Osteoblast (primary cell): ENCODE measurements around the gene DIAPH3. TPM values are rescaled to one million over a fixed set of nuclear protein-coding genes. Genes with fewer than 3 reads are reported as not detected.
A peak's percentile ranks its signal among the peaks of the same experiment; 100 is the strongest.

Experiments
- DNase-seq: peaks from one replicate; pipeline ENCODE4 v3.0.0; 2011; ENCODE audit warnings: low spot score, mixed read lengths; ENCODE audit not compliant: insufficient read length; ENCODE audit errors: missing footprints
- H2AFZ ChIP-seq: 2 replicates; pipeline ENCODE4 v1.6.0; 2011; ENCODE audit warnings: mild to moderate bottlenecking, low read length
- H3K27ac ChIP-seq: 2 replicates; pipeline ENCODE4 v1.5.1; 2011; ENCODE audit warnings: mild to moderate bottlenecking, low read depth, low read length, moderate library complexity
- H3K27me3 ChIP-seq: 2 replicates; pipeline ENCODE4 v1.6.0; 2012; ENCODE audit warnings: mild to moderate bottlenecking, control low read depth, inconsistent platforms, low read length, moderate library complexity; ENCODE audit not compliant: insufficient read depth
- H3K36me3 ChIP-seq: 2 replicates; pipeline ENCODE4 v1.5.1; 2011; ENCODE audit warnings: mild to moderate bottlenecking, low read length, control low read depth, moderate library complexity; ENCODE audit not compliant: insufficient read depth
- H3K4me1 ChIP-seq: 2 replicates; pipeline ENCODE4 v1.5.1; 2011; ENCODE audit warnings: mild to moderate bottlenecking, low read length, control low read depth, moderate library complexity; ENCODE audit not compliant: insufficient read depth
- H3K4me2 ChIP-seq: 2 replicates; pipeline ENCODE4 v1.6.0; 2011; ENCODE audit warnings: mild to moderate bottlenecking, low read length; ENCODE audit not compliant: insufficient read depth
- H3K4me3 ChIP-seq: fragments of 200-600 bp; sonication (generic); 3 replicates; pipeline ENCODE4 v1.5.1; 2012; ENCODE audit warnings: mild to moderate bottlenecking, low read length, inconsistent platforms; ENCODE audit not compliant: insufficient read depth
- H3K79me2 ChIP-seq: 2 replicates; pipeline ENCODE4 v1.6.0; 2012; ENCODE audit warnings: mild to moderate bottlenecking, low read length, control low read depth, inconsistent platforms; ENCODE audit not compliant: insufficient read depth
- H3K9me3 ChIP-seq: 2 replicates; pipeline ENCODE4 v1.5.1; 2011; ENCODE audit warnings: low read depth, low read length, control low read depth
- H4K20me1 ChIP-seq: 2 replicates; pipeline ENCODE4 v1.6.0; 2012; ENCODE audit warnings: mild to moderate bottlenecking, low read length, control low read depth; ENCODE audit not compliant: insufficient read depth
- CTCF ChIP-seq: IDR thresholded peaks from 2 replicates; pipeline ENCODE4 v1.5.1; 2011; ENCODE audit warnings: mild to moderate bottlenecking, low read depth, low read length, moderate library complexity; ENCODE audit errors: extremely low read depth
- total RNA-seq: library from RNA; depleted of rRNA; stranded (reverse); fragments of >200 nt; gene quantifications from 2 replicates; pipeline ENCODE4 v1.2.3, GENCODE V29; 2012

DIAPH3 gene
- total RNA-seq, 1 donor = 8.3 TPM

DNA sequence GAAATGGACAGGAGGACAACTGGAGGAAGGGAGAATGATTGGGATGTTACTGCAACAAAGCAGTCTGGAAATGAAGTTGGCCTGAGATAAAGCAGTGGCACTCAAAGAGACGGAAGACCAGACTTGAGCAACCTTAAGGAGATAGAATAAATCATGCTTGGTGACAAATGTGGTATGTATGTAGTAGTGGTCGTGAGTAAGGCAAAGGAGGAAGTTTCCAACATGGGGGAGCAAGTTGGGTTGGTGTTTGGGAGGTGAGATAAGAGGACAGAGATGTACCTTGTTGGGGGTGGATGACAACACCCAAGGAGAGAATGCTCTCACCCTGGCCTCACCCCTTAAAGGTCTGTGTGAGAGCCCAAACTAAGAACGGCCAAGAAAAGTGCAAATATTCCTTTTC, 420.5 kb downstream of the DIAPH3 start:
- no peak for DNase-seq
- Histone ChIP-seq H3K36me3 (no peaks in the 10 kb centered on the region), H3K79me2 (no peaks in the 10 kb centered on the region), H3K9me3 (no peaks in the 10 kb centered on the region), H3K4me3 (no peak overlapping the region), H3K4me1 (peaks cover 42% of the 10 kb centered on the region), H3K27ac (no peak overlapping the region), H3K27me3 (no peaks in the 10 kb centered on the region), H2AFZ (peak overlapping the region; percentile 28), H3K4me2 (no peak overlapping the region), H4K20me1 (no peaks in the 10 kb centered on the region)
- no peak for TF ChIP-seq CTCF

DNA sequence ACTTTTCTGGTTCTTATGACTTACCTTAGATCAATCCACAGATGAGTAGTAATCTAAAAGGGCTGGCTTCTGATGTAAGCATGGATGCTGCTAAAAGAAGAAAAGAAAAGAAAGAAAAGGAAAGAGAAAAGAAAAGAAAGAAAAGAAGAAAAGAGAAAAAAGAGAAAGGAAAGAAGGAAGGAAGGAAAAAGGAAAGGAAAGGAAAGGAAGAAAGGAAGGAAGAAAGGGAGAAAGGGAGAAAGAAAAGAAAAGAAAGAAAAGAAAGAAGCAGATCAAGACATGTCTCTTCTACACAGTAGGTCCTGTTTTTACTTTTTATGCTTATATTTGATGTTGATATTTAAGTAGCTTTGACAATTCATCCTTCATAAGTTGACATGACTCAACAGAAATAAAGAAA, 421.3 kb downstream of the DIAPH3 start:
- Histone ChIP-seq H4K20me1 (no peaks in the 10 kb centered on the region), H3K9me3 (no peaks in the 10 kb centered on the region), H3K4me1 (peaks cover 35% of the 10 kb centered on the region), H3K27me3 (no peaks in the 10 kb centered on the region), H3K79me2 (no peaks in the 10 kb centered on the region), H3K27ac (no peak overlapping the region), H3K4me3 (no peak overlapping the region), H3K36me3 (no peaks in the 10 kb centered on the region), H3K4me2 (no peak overlapping the region), H2AFZ (no peak overlapping the region)
- no peak for TF ChIP-seq CTCF
- DNase-seq = no peak

GRCh38 chr13:59738921-59739320, 424.8 kb downstream of the DIAPH3 start:
- TF ChIP-seq CTCF = no peak
- H3K4me3 ChIP-seq = no peak overlapping the region
- H3K4me1 ChIP-seq = peaks cover 8% of the 10 kb centered on the region
- H3K79me2 ChIP-seq = no peaks in the 10 kb centered on the region
- no peaks in the 10 kb centered on the region for H3K9me3 ChIP-seq
- H4K20me1 ChIP-seq = no peaks in the 10 kb centered on the region
- no peaks in the 10 kb centered on the region for H3K36me3 ChIP-seq
- H3K27me3 ChIP-seq = no peaks in the 10 kb centered on the region
- no peak overlapping the region for H2AFZ ChIP-seq
- H3K4me2 ChIP-seq = no peak overlapping the region
- H3K27ac ChIP-seq = no peak overlapping the region
- DNase-seq = no peak

DNA sequence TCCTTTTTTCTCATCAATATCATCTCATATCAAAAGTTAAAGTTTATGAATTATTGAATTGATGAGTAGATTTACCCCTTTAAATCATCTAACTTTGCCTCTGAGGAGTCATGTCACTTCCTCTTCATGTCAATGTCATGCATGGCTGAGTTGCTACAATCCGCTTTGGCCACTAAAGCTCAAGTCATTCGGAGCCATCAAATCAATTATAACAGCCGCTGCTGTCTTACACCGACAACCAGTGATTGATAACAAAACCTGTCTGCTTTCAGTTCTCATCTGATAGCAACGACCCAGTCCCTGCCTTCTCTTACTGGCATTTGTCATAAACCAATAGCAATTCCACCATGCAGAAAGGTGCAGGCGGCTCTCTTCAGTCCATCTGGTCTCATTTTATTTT, 429.3 kb downstream of the DIAPH3 start:
- Histone ChIP-seq H3K27ac (no peak overlapping the region), H3K27me3 (no peaks in the 10 kb centered on the region), H3K36me3 (no peaks in the 10 kb centered on the region), H3K9me3 (no peaks in the 10 kb centered on the region), H3K4me3 (no peak overlapping the region), H3K4me1 (no peaks in the 10 kb centered on the region), H4K20me1 (no peaks in the 10 kb centered on the region), H3K79me2 (no peaks in the 10 kb centered on the region), H2AFZ (no peak overlapping the region), H3K4me2 (no peak overlapping the region)
- no peak for DNase-seq
- TF ChIP-seq CTCF = no peak
